H9 (cell line): ENCODE results near the gene MRAS. TPM values are rescaled to one million over a fixed set of nuclear protein-coding genes. Genes with fewer than 3 reads are reported as not detected.

Experiments used
- DNase-seq: peaks from one replicate; pipeline ENCODE4 v3.0.0-alpha.2; 2017
- H2AFZ ChIP-seq: one replicate; pipeline ENCODE4 v1.6.1; 2013; ENCODE audit warnings: mild to moderate bottlenecking, low read length, control low read depth, moderate library complexity
- H2AK5ac ChIP-seq: 2 replicates; pipeline ENCODE4 v1.6.1; 2013; ENCODE audit warnings: low read length, control low read depth, mixed read lengths; ENCODE audit not compliant: insufficient read length
- H2BK120ac ChIP-seq: one replicate; pipeline ENCODE4 v1.6.1; 2013; ENCODE audit warnings: low read depth, mild to moderate bottlenecking, low read length, control low read depth, inconsistent platforms; ENCODE audit not compliant: poor library complexity, severe bottlenecking
- H2BK12ac ChIP-seq: 2 replicates; pipeline ENCODE4 v1.6.1; 2013; ENCODE audit warnings: low read length, control low read depth, mixed read lengths, low read depth; ENCODE audit not compliant: insufficient read length
- H2BK15ac ChIP-seq: 2 replicates; pipeline ENCODE4 v1.6.1; 2013; ENCODE audit warnings: low read depth, low read length, control low read depth
- H2BK20ac ChIP-seq: one replicate; pipeline ENCODE4 v1.6.1; 2013; ENCODE audit warnings: low read depth, mild to moderate bottlenecking, low read length, control low read depth, inconsistent platforms; ENCODE audit not compliant: poor library complexity, severe bottlenecking
- H2BK5ac ChIP-seq: 2 replicates; pipeline ENCODE4 v1.6.1; 2013; ENCODE audit warnings: low read length, control low read depth, mixed read lengths; ENCODE audit not compliant: insufficient read length
- H3K14ac ChIP-seq: 2 replicates; pipeline ENCODE4 v1.6.1; 2013; ENCODE audit warnings: low read length, control low read depth; ENCODE audit not compliant: insufficient read depth
- H3K18ac ChIP-seq: 2 replicates; pipeline ENCODE4 v1.6.1; 2013; ENCODE audit warnings: low read depth, mild to moderate bottlenecking, mixed read lengths, low read length, control low read depth; ENCODE audit not compliant: insufficient read length
- H3K23ac ChIP-seq: 2 replicates; pipeline ENCODE4 v1.6.1; 2013; ENCODE audit warnings: low read length, control low read depth, mixed read lengths, low read depth; ENCODE audit not compliant: insufficient read length
- H3K23me2 ChIP-seq: 2 replicates; pipeline ENCODE4 v1.6.1; 2013; ENCODE audit warnings: low read depth, mild to moderate bottlenecking, mixed read lengths, low read length, control low read depth; ENCODE audit not compliant: insufficient read length, poor library complexity, severe bottlenecking
- H3K27ac ChIP-seq: 2 replicates; pipeline ENCODE4 v1.5.1; 2013; ENCODE audit warnings: low read length, control low read depth, mixed read lengths, low read depth; ENCODE audit not compliant: insufficient read length
- H3K27me3 ChIP-seq: 2 replicates; pipeline ENCODE4 v1.6.1; 2013; ENCODE audit warnings: low read length, control low read depth, inconsistent platforms; ENCODE audit not compliant: insufficient read depth
- H3K4ac ChIP-seq: 2 replicates; pipeline ENCODE4 v1.6.1; 2013; ENCODE audit warnings: low read depth, mild to moderate bottlenecking, control low read depth, inconsistent platforms, low read length, moderate library complexity
- H3K4me1 ChIP-seq: 2 replicates; pipeline ENCODE4 v1.6.1; 2013; ENCODE audit warnings: low read length, control low read depth, inconsistent platforms; ENCODE audit not compliant: insufficient read depth
- H3K4me2 ChIP-seq: 2 replicates; pipeline ENCODE4 v1.6.1; 2013; ENCODE audit warnings: low read length, control low read depth, mixed read lengths; ENCODE audit not compliant: insufficient read length, insufficient read depth
- H3K56ac ChIP-seq: 2 replicates; pipeline ENCODE4 v1.6.1; 2013; ENCODE audit warnings: low read depth, mild to moderate bottlenecking, mixed read lengths, low read length, control low read depth; ENCODE audit not compliant: insufficient read length
- H3K79me1 ChIP-seq: 2 replicates; pipeline ENCODE4 v1.6.1; 2013; ENCODE audit warnings: low read depth, mild to moderate bottlenecking, moderate library complexity, low read length, control low read depth, inconsistent platforms; ENCODE audit not compliant: insufficient read depth, poor library complexity, severe bottlenecking
- H3K79me2 ChIP-seq: 2 replicates; pipeline ENCODE4 v1.6.1; 2013; ENCODE audit warnings: low read length, control low read depth, inconsistent platforms; ENCODE audit not compliant: insufficient read depth
- H3K9ac ChIP-seq: 2 replicates; pipeline ENCODE4 v1.6.1; 2013; ENCODE audit warnings: low read length, control low read depth, mixed read lengths; ENCODE audit not compliant: insufficient read length; ENCODE audit errors: extremely low read depth
- H3K9me3 ChIP-seq: one replicate; pipeline ENCODE4 v1.6.1; 2013; ENCODE audit warnings: low read depth, low read length, inconsistent platforms; ENCODE audit not compliant: control insufficient read depth
- H3T11ph ChIP-seq: one replicate; pipeline ENCODE4 v1.6.1; 2013; ENCODE audit warnings: mild to moderate bottlenecking, low read length, control low read depth, inconsistent platforms
- H4K20me1 ChIP-seq: one replicate; pipeline ENCODE4 v1.6.1; 2013; ENCODE audit not compliant: control insufficient read depth, insufficient read length, insufficient read depth
- H4K5ac ChIP-seq: 2 replicates; pipeline ENCODE4 v1.6.1; 2013; ENCODE audit warnings: low read depth, mild to moderate bottlenecking, mixed read lengths, low read length, control low read depth; ENCODE audit not compliant: insufficient read length
- H4K8ac ChIP-seq: replicated peaks from 2 replicates; pipeline ENCODE4 v1.6.1; 2013; ENCODE audit warnings: low read length, control low read depth, mixed read lengths, low read depth; ENCODE audit not compliant: insufficient read length
- H4K91ac ChIP-seq: 2 replicates; pipeline ENCODE4 v1.6.1; 2013; ENCODE audit warnings: low read depth, mild to moderate bottlenecking, moderate library complexity, mixed read lengths, low read length, control low read depth; ENCODE audit not compliant: insufficient read length
- H3K27ac Mint-ChIP-seq, 3 experiments: 2 replicates in 2 of 3; 3 replicates in 1 of 3; pipeline ENCODE4 v1.8.0; 2020 to 2021; ENCODE audit warnings: mixed read lengths in 3 of 3, mild to moderate bottlenecking in 1 of 3, moderate library complexity in 1 of 3
- H3K27me3 Mint-ChIP-seq: 2 replicates; pipeline ENCODE4 v1.8.0; 2021; ENCODE audit warnings: low read depth, mild to moderate bottlenecking, moderate library complexity, mixed read lengths
- H3K36me3 Mint-ChIP-seq, 3 experiments: 2 replicates in 2 of 3; 3 replicates in 1 of 3; pipeline ENCODE4 v1.8.0; 2020 to 2021; ENCODE audit warnings: low read depth in 3 of 3, mixed read lengths in 3 of 3; ENCODE audit not compliant: insufficient read depth in 1 of 3
- H3K4me1 Mint-ChIP-seq, 2 experiments: 2 replicates each; pipeline ENCODE4 v1.8.0; 2020; ENCODE audit warnings: mixed read lengths in 2 of 2
- H3K4me3 Mint-ChIP-seq, 2 experiments: 2 replicates in 1 of 2; 3 replicates in 1 of 2; pipeline ENCODE4 v1.8.0; 2020 to 2021; ENCODE audit warnings: mild to moderate bottlenecking in 2 of 2, mixed read lengths in 2 of 2, moderate library complexity in 1 of 2
- H3K9me3 Mint-ChIP-seq, 2 experiments: 2 replicates in 1 of 2; 3 replicates in 1 of 2; pipeline ENCODE4 v1.8.0; 2020; ENCODE audit warnings: mild to moderate bottlenecking in 2 of 2, mixed read lengths in 2 of 2, moderate library complexity in 1 of 2
- WGBS: extraction: QIAGEN DNeasy Blood & Tissue Kit; methylation state at CpG from one replicate; pipeline ENCODE4 v1.1.7; 2013; ENCODE audit warnings: missing lambda C conversion rate, low lambda C conversion rate, mixed read lengths; ENCODE audit not compliant: insufficient read length; ENCODE audit errors: extremely low coverage; 5-methylcytosine and 5-hydroxymethylcytosine counted together
- total RNA-seq: library from RNA; stranded (reverse); gene quantifications from 2 replicates; pipeline ENCODE4 v1.2.1, GENCODE V29; 2021
- TF ChIP-seq, protein P1 (sequence below): fragments of 200-600 bp; sonication (generic); conservative IDR thresholded peaks from 3 replicates; pipeline ENCODE4 v1.8.0; 2021; ENCODE audit warnings: antibody characterized with exemption, mild to moderate bottlenecking

Gene MRAS
- total RNA-seq, 1 experiment from 2014 or later, result 10.9 TPM

DNA sequence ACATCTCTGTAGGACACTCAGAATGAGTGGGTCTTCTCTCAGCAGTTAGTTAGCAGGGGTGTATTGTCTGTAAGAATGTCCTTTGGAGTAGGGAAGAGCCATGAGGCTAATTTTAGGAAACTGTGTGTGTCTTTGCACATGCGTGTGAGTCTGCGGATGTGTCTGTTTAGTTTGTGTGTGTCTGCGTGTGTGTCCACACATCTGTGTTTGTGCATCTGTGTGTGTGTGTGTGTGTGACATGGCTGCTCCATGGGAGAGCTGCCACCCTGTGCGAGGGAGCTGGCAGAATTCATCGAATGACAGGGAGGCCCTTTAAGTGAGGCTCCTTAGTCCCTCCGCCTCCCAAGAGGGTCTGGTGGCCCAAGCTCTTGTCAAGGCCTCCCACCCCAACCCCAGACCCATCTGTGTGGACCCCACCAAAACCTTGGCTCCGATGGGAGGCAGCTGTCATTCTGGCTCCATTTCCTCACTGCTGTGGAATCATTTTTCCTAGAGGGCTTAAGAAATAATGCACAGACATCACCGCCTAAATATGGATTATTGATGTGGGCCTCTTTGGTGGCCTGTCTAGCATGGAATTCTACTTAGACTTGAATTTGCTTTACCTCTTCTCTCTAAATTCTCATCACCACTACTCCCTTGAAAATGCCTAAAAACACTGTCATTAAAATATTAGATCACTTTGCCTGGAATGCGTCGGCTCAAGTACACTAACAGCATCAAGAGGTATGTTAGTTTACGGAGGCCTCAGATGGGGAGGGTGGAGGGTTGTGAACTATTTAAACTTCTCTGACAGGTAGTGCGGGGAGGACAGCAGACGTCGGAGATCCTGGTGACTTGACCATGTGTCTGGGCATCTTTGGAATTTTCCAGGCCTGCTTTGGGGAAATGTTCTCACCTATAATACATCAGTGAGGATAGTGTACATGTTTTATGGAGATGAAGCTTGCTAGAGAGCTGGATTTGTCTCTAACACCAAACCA is 95.4 kb downstream of the MRAS start:
- Mint-ChIP-seq H3K4me1 (peaks cover 13 to 15% of the 10 kb centered on the region in 2 experiments), H3K27me3 (no peaks in the 10 kb centered on the region; the same call in 1 of the 2 replicates), H3K36me3 (no peaks in the 10 kb centered on the region), H3K27ac (peak overlapping the region in 1 of 3 experiments; percentile 2; a peak in 1 of 7 replicates), H3K9me3 (no peaks in the 10 kb centered on the region), H3K4me3 (no peak overlapping the region)
- no peak overlapping the region for H3K4me2 ChIP-seq
- no peak overlapping the region for H3K27ac ChIP-seq
- H3K9ac ChIP-seq, result no peak overlapping the region
- H3K79me1 ChIP-seq, result no peaks in the 10 kb centered on the region
- no peak overlapping the region for H2BK5ac ChIP-seq
- H3K56ac ChIP-seq, result no peak overlapping the region
- TF ChIP-seq, protein P1, sequence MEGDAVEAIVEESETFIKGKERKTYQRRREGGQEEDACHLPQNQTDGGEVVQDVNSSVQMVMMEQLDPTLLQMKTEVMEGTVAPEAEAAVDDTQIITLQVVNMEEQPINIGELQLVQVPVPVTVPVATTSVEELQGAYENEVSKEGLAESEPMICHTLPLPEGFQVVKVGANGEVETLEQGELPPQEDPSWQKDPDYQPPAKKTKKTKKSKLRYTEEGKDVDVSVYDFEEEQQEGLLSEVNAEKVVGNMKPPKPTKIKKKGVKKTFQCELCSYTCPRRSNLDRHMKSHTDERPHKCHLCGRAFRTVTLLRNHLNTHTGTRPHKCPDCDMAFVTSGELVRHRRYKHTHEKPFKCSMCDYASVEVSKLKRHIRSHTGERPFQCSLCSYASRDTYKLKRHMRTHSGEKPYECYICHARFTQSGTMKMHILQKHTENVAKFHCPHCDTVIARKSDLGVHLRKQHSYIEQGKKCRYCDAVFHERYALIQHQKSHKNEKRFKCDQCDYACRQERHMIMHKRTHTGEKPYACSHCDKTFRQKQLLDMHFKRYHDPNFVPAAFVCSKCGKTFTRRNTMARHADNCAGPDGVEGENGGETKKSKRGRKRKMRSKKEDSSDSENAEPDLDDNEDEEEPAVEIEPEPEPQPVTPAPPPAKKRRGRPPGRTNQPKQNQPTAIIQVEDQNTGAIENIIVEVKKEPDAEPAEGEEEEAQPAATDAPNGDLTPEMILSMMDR, result no peak
- no peak overlapping the region for H2AK5ac ChIP-seq
- no peak overlapping the region for H2BK20ac ChIP-seq
- H2BK15ac ChIP-seq, result no peak overlapping the region
- H4K8ac ChIP-seq, result no peak overlapping the region
- no peak overlapping the region for H4K5ac ChIP-seq
- H3K23ac ChIP-seq, result no peak overlapping the region
- H2BK120ac ChIP-seq, result no peak overlapping the region
- H3T11ph ChIP-seq, result no peak overlapping the region
- H3K18ac ChIP-seq, result no peak overlapping the region
- no peak for DNase-seq
- H3K23me2 ChIP-seq, result no peaks in the 10 kb centered on the region
- no peak overlapping the region for H3K4ac ChIP-seq
- H4K20me1 ChIP-seq, result no peaks in the 10 kb centered on the region
- H3K14ac ChIP-seq, result no peak overlapping the region
- H3K4me1 ChIP-seq, result no peaks in the 10 kb centered on the region
- no peak overlapping the region for H2BK12ac ChIP-seq
- no peak overlapping the region for H4K91ac ChIP-seq
- H3K9me3 ChIP-seq, result no peaks in the 10 kb centered on the region
- H2AFZ ChIP-seq, result no peak overlapping the region
- WGBS, result no CpG with 5 or more reads among the region's 14 CpGs
- H3K79me2 ChIP-seq, result no peaks in the 10 kb centered on the region
- no peaks in the 10 kb centered on the region for H3K27me3 ChIP-seq
